ENCODE measurements around the gene RABL3.

Gene RABL3

GRCh38 chr3:120661106-120661905 lies 81.0 kb downstream of the RABL3 start:
- Histone ChIP-seq H3K4me1 (no peaks in the 10 kb centered on the region), H3K27me3 (no peaks in the 10 kb centered on the region), H3K4me3 (no peak overlapping the region), H3K27ac (no peak overlapping the region), H3K9me3 (no peaks in the 10 kb centered on the region), H3K36me3 (no peaks in the 10 kb centered on the region)
- intact Hi-C loops (cut with DNase I; ENCODE audit: low total_unique reads): no loop called here
- no peak for TF ChIP-seq CTCF (IDR thresholded peaks at IDR 0.05)
- no peak for DNase-seq

- H3K27ac ChIP-seq: no peak overlapping the region
- no peak overlapping the region for H3K4me3 ChIP-seq
- H3K36me3 ChIP-seq: no peaks in the 10 kb centered on the region
- no peaks in the 10 kb centered on the region for H3K9me3 ChIP-seq
- intact Hi-C loops (cut with DNase I; ENCODE audit: low total_unique reads): no loop called here
- no peak for TF ChIP-seq CTCF (IDR thresholded peaks at IDR 0.05)
- H3K27me3 ChIP-seq: no peaks in the 10 kb centered on the region
- H3K4me1 ChIP-seq: no peaks in the 10 kb centered on the region
- DNase-seq: no peak
Observed at GRCh38 chr3:120659834-120660233, 82.5 kb downstream of the RABL3 start.

- no peak overlapping the region for H3K4me3 ChIP-seq
- no peaks in the 10 kb centered on the region for H3K36me3 ChIP-seq
- no peak overlapping the region for H3K27ac ChIP-seq
- no peaks in the 10 kb centered on the region for H3K27me3 ChIP-seq
- no peaks in the 10 kb centered on the region for H3K9me3 ChIP-seq
- intact Hi-C loops (cut with DNase I; ENCODE audit: low total_unique reads): no loop called here
- no peak for TF ChIP-seq CTCF (IDR thresholded peaks at IDR 0.05)
- H3K4me1 ChIP-seq: no peaks in the 10 kb centered on the region
- DNase-seq: no peak
Observed at GRCh38 chr3:120659285-120659684, 83.0 kb downstream of the RABL3 start.

- intact Hi-C loops (cut with DNase I; ENCODE audit: low total_unique reads): no loop called here
- Histone ChIP-seq H3K27ac (no peak overlapping the region), H3K9me3 (no peaks in the 10 kb centered on the region), H3K4me1 (no peaks in the 10 kb centered on the region), H3K27me3 (no peaks in the 10 kb centered on the region), H3K36me3 (no peaks in the 10 kb centered on the region), H3K4me3 (no peak overlapping the region)
- no peak for DNase-seq
- TF ChIP-seq CTCF (IDR thresholded peaks at IDR 0.05): no peak
Observed at GRCh38 chr3:120652896-120653545, 89.3 kb downstream of the RABL3 start.

- H3K4me3 ChIP-seq: no peak overlapping the region
- intact Hi-C loops (cut with DNase I; ENCODE audit: low total_unique reads): no loop called here
- no peaks in the 10 kb centered on the region for H3K4me1 ChIP-seq
- DNase-seq: no peak
- TF ChIP-seq CTCF (IDR thresholded peaks at IDR 0.05): no peak
- H3K27me3 ChIP-seq: no peaks in the 10 kb centered on the region
- H3K9me3 ChIP-seq: no peaks in the 10 kb centered on the region
- no peak overlapping the region for H3K27ac ChIP-seq
- no peaks in the 10 kb centered on the region for H3K36me3 ChIP-seq
Observed at GRCh38 chr3:120652281-120652680, 90.0 kb downstream of the RABL3 start.
